NOMO-1 treated with dmso at 0.1 percent for 144 hours (cell line): ENCODE data around the gene MUCL3.

Experiments used
- DNase-seq: peaks from one replicate; lab custom pipeline; 2025; ENCODE audit not compliant: unreplicated experiment; lab: John Stamatoyannopoulos, UW

The MUCL3 gene

GRCh38 chr6:30939473-30939872 is 1.3 kb upstream of the MUCL3 start:
- DNase-seq: no peak

GRCh38 chr6:30942338-30943060 is 1.7 kb downstream of the MUCL3 start:
- no peak for DNase-seq

GRCh38 chr6:30944051-30944450 is 3.3 kb downstream of the MUCL3 start:
- DNase-seq: no peak

- DNase-seq: no peak
Observed at GRCh38 chr6:30945281-30945680, 4.5 kb downstream of the MUCL3 start.

- no peak for DNase-seq
Observed at GRCh38 chr6:30947231-30947630, 6.5 kb downstream of the MUCL3 start.

- DNase-seq: no peak
Observed at GRCh38 chr6:30948811-30949210, 8.0 kb downstream of the MUCL3 start.

- DNase-seq: no peak
Observed at GRCh38 chr6:30951907-30952469, 11.2 kb downstream of the MUCL3 start.

- no peak for DNase-seq
Observed at GRCh38 chr6:30954631-30955366, 14.0 kb downstream of the MUCL3 start.

GRCh38 chr6:30955367-30956042 is 14.7 kb downstream of the MUCL3 start:
- DNase-seq: peak; percentile 42

GRCh38 chr6:30957716-30958115 is 16.9 kb downstream of the MUCL3 start:
- DNase-seq: no peak

GRCh38 chr6:30960907-30961673 is 20.3 kb downstream of the MUCL3 start:
- DNase-seq: no peak

- no peak for DNase-seq
Observed at GRCh38 chr6:30962716-30963115, 21.9 kb downstream of the MUCL3 start.

- DNase-seq: no peak
Observed at GRCh38 chr6:30963641-30964040, 22.9 kb downstream of the MUCL3 start.

GRCh38 chr6:30964075-30964474 is 23.3 kb downstream of the MUCL3 start:
- no peak for DNase-seq

- no peak for DNase-seq
Observed at GRCh38 chr6:30965140-30965601, 24.4 kb downstream of the MUCL3 start.

- DNase-seq: no peak
Observed at GRCh38 chr6:30966154-30966553, 25.4 kb downstream of the MUCL3 start.

GRCh38 chr6:30969171-30969570 is 28.4 kb downstream of the MUCL3 start:
- DNase-seq: peak; percentile 16

- DNase-seq: no peak
Observed at GRCh38 chr6:30970946-30971345, 30.2 kb downstream of the MUCL3 start.

GRCh38 chr6:30972816-30973215 is 32.0 kb downstream of the MUCL3 start:
- DNase-seq: no peak

GRCh38 chr6:30974490-30975252 is 33.9 kb downstream of the MUCL3 start:
- DNase-seq: no peak
